Transverse colon (tissue), 4 donors: Measurements from ENCODE around the gene S1PR4. TPM values are rescaled to one million over a fixed set of nuclear protein-coding genes. Genes with fewer than 3 reads are reported as not detected.
A peak's percentile ranks its signal among the peaks of the same experiment; 100 is the strongest.

Source experiments
- DNase-seq: peaks from one replicate; pipeline ENCODE4 v3.0.0-alpha.2; 2019
- H3K27ac ChIP-seq, 4 donors: fragments of 200-600 bp; sonication (generic); 2 replicates each; pipeline ENCODE4 v1.5.1; 2016 to 2018; ENCODE audit warnings: inconsistent platforms in 4 of 4
- H3K27me3 ChIP-seq: fragments of 200-600 bp; sonication (generic); 2 replicates; pipeline ENCODE4 v1.5.1; 2017; ENCODE audit warnings: inconsistent platforms
- H3K36me3 ChIP-seq, 4 donors: fragments of 200-600 bp; sonication (generic); 2 replicates each; pipeline ENCODE4 v1.5.1; 2017 to 2019; ENCODE audit warnings: inconsistent platforms in 4 of 4
- H3K4me1 ChIP-seq, 4 donors: fragments of 200-600 bp; sonication (generic); 2 replicates each; pipeline ENCODE4 v1.5.1; 2017 to 2020; ENCODE audit warnings: inconsistent platforms in 4 of 4
- H3K4me3 ChIP-seq, 4 donors: fragments of 200-600 bp; sonication (generic); 1 replicate in 1 of 4; 2 replicates in 3 of 4; pipeline versions ENCODE4 v1.5.1 to v1.6.1; 2017 to 2019; ENCODE audit warnings: inconsistent platforms in 4 of 4
- H3K9me3 ChIP-seq, 2 donors: fragments of 200-600 bp; sonication (generic); 2 replicates each; pipeline ENCODE4 v1.5.1; 2017 to 2019; ENCODE audit warnings: inconsistent platforms in 2 of 2
- CTCF ChIP-seq, 5 experiments: fragments of 200-600 bp in 3 of 5; fragments of 450-650 bp in 2 of 5; sonication (generic) in 3 of 5; IDR thresholded peaks; 1 replicate in 2 of 5; 2 replicates in 3 of 5; pipeline ENCODE4 v1.5.1; 2016 to 2017; ENCODE audit warnings: antibody characterized with exemption in 5 of 5, inconsistent platforms in 3 of 5, mild to moderate bottlenecking in 2 of 5, moderate library complexity in 1 of 5
- EP300 ChIP-seq: sonication (generic); formaldehyde crosslinking; IDR thresholded peaks from one replicate; pipeline ENCODE4 v1.6.1; 2017; ENCODE audit warnings: antibody characterized with exemption, low read depth
- POLR2A ChIP-seq: fragments of 450-650 bp; IDR thresholded peaks from one replicate; pipeline ENCODE4 v1.6.1; 2016; ENCODE audit warnings: antibody characterized with exemption, mild to moderate bottlenecking, moderate library complexity
- POLR2AphosphoS5 ChIP-seq, 3 donors: sonication (generic); formaldehyde crosslinking; IDR thresholded peaks; one replicate each; pipeline ENCODE4 v1.6.1; 2016; ENCODE audit warnings: antibody characterized with exemption in 3 of 3
- WGBS, 2 donors: methylation state at CpG; one replicate each; pipeline ENCODE4 v1.1.5; 2018; ENCODE audit warnings: low coverage in 1 of 2; 5-methylcytosine and 5-hydroxymethylcytosine counted together
- in situ Hi-C, 4 donors: fragments of 200-750 bp; cut with MboI; loops; one replicate each; pipeline versions ENCODE4 v1.15.0 to v1.15.1; 2017; ENCODE audit warnings: low sequenced_read_pairs in 3 of 4, low pct_ligation_motif_present in 1 of 4, low pct_unique_long_range_greater_than_20kb in 1 of 4
- intact Hi-C: fragments of 100-400 bp; cut with DNase I; formaldehyde crosslinking; loops from one replicate; pipeline ENCODE4 v1.15.1; 2023; ENCODE audit warnings: low total_unique reads
- total RNA-seq, 4 donors: library from RNA; depleted of rRNA; stranded (reverse); fragments of >200 nt; gene quantifications; one replicate each; pipeline ENCODE4 v1.1.0, GENCODE V29; 2016

S1PR4 gene
- total RNA-seq, 4 donors from 2014 or later, result 0.68 to 14.6 (median 6.0) TPM; not detected in 1

GRCh38 chr19:3210347-3211017 lies 31.9 kb downstream of the S1PR4 start:
- 37% methylated on average over 19 of the region's 20 CpGs; no CpG with 5 or more reads in 1 of the 2 donors for WGBS, 2 donors
- no peaks in the 10 kb centered on the region for H3K4me1 ChIP-seq
- no peak for TF ChIP-seq EP300
- TF ChIP-seq POLR2A, result no peak
- no peak for TF ChIP-seq POLR2AphosphoS5 (IDR thresholded peaks at IDR 0.05)
- TF ChIP-seq CTCF (IDR thresholded peaks at IDR 0.05), result peak; percentile 48 to 66 (median 55)
- no peak overlapping the region for H3K4me3 ChIP-seq
- no peak overlapping the region for H3K27ac ChIP-seq
- intact Hi-C loops (no loop called here), in situ Hi-C loops (no loop called here)
- peak; percentile 72 for DNase-seq
- no peaks in the 10 kb centered on the region for H3K9me3 ChIP-seq
- H3K36me3 ChIP-seq, result peaks cover 0 to 20% (median 1%) of the 10 kb centered on the region in 4 donors
- no peaks in the 10 kb centered on the region for H3K27me3 ChIP-seq

GRCh38 chr19:3211191-3211590 lies 32.6 kb downstream of the S1PR4 start:
- Histone ChIP-seq H3K4me1 (no peaks in the 10 kb centered on the region), H3K9me3 (no peaks in the 10 kb centered on the region), H3K4me3 (no peak overlapping the region), H3K27ac (no peak overlapping the region), H3K36me3 (peaks cover 0 to 14% (median 0%) of the 10 kb centered on the region in 4 donors), H3K27me3 (no peaks in the 10 kb centered on the region)
- no peak for DNase-seq
- intact Hi-C loops, result no loop called here
- in situ Hi-C loops, result no loop called here
- TF ChIP-seq POLR2AphosphoS5 (IDR thresholded peaks at IDR 0.05) (no peak), POLR2A (no peak), EP300 (no peak), CTCF (IDR thresholded peaks at IDR 0.05) (no peak)
- 61% methylated on average over 12 of the region's 12 CpGs; no CpG with 5 or more reads in 1 of the 2 donors for WGBS, 2 donors

GRCh38 chr19:3213159-3213558 lies 34.6 kb downstream of the S1PR4 start:
- whole genome bisulfite sequencing, 2 donors, result 93 to 96% methylated on average over 4 to 7 of the region's 7 CpGs
- H3K9me3 ChIP-seq, result no peaks in the 10 kb centered on the region
- H3K27ac ChIP-seq, result no peak overlapping the region
- no peaks in the 10 kb centered on the region for H3K27me3 ChIP-seq
- H3K4me1 ChIP-seq, result no peaks in the 10 kb centered on the region
- TF ChIP-seq CTCF (IDR thresholded peaks at IDR 0.05) (no peak), POLR2AphosphoS5 (IDR thresholded peaks at IDR 0.05) (no peak), EP300 (no peak), POLR2A (no peak)
- H3K36me3 ChIP-seq, result no peaks in the 10 kb centered on the region
- in situ Hi-C loops (no loop called here), intact Hi-C loops (no loop called here)
- no peak overlapping the region for H3K4me3 ChIP-seq
- no peak for DNase-seq

- WGBS, 2 donors, result 88 to 93% methylated on average over 5 of the region's 5 CpGs
Measured at GRCh38 chr19:3216874-3217273, 38.3 kb downstream of the S1PR4 start.

More at GRCh38 chr19:3216874-3217273, 38.3 kb downstream of the S1PR4 start:
- no peaks in the 10 kb centered on the region for H3K36me3 ChIP-seq
- intact Hi-C loops (no loop called here), in situ Hi-C loops (no loop called here)
- TF ChIP-seq POLR2AphosphoS5 (IDR thresholded peaks at IDR 0.05) (no peak), CTCF (IDR thresholded peaks at IDR 0.05) (no peak), EP300 (no peak)
- H3K9me3 ChIP-seq, result no peaks in the 10 kb centered on the region
- peaks cover under 1% of the 10 kb centered on the region for H3K27me3 ChIP-seq
- H3K4me1 ChIP-seq, result no peaks in the 10 kb centered on the region
- no peak overlapping the region for H3K4me3 ChIP-seq
- no peak for DNase-seq
- H3K27ac ChIP-seq, result no peak overlapping the region
